A673 (cell line): ENCODE measurements around the gene ATXN10. TPM values are rescaled to one million over a fixed set of nuclear protein-coding genes. Genes with fewer than 3 reads are reported as not detected.

Experiments used
- BruUV-seq: library from RNA; stranded (reverse); fragments of 400-500 nt; replicated peaks from 2 replicates; lab custom pipeline; 2021; lab: Mats Ljungman, UMichigan
- CTCF ChIA-PET: fragments of 300-600 bp; sonication (Branson Sonifier 250); formaldehyde crosslinking; loops from one replicate; lab custom pipeline; 2022; ENCODE audit warnings: antibody characterized with exemption; lab: Charles Lee
- POLR2A ChIA-PET: fragments of 300-600 bp; sonication (Branson Sonifier 250); formaldehyde crosslinking; loops from one replicate; lab custom pipeline; 2022; ENCODE audit warnings: antibody characterized with exemption; ENCODE audit not compliant: low non-redundant PET; lab: Charles Lee
- DNase-seq: peaks from one replicate; pipeline ENCODE4 v3.0.0-alpha.2; 2015; ENCODE audit warnings: low spot score
- H3K27ac ChIP-seq: fragments of 200-600 bp; sonication (generic); 2 replicates; pipeline ENCODE4 v1.5.1; 2016; ENCODE audit warnings: mixed run types, low read depth, mild to moderate bottlenecking, mixed read lengths, antibody characterized with exemption, low read length; ENCODE audit not compliant: poor library complexity, severe bottlenecking
- H3K27me3 ChIP-seq: fragments of 200-600 bp; sonication (generic); replicated peaks from 2 replicates; pipeline ENCODE4 v1.6.1; 2017; ENCODE audit warnings: mixed run types, low read depth, mild to moderate bottlenecking, mixed read lengths, antibody characterized with exemption, low read length; ENCODE audit not compliant: insufficient read depth, poor library complexity
- H3K36me3 ChIP-seq: fragments of 200-600 bp; sonication (generic); 2 replicates; pipeline ENCODE4 v1.6.1; 2016; ENCODE audit warnings: mixed run types, mild to moderate bottlenecking, mixed read lengths, antibody characterized with exemption, low read length; ENCODE audit not compliant: insufficient read depth, poor library complexity, severe bottlenecking
- H3K4me1 ChIP-seq: fragments of 200-600 bp; sonication (generic); 2 replicates; pipeline ENCODE4 v1.6.1; 2017; ENCODE audit warnings: mixed run types, mild to moderate bottlenecking, mixed read lengths, antibody characterized with exemption, low read length; ENCODE audit not compliant: insufficient read depth, poor library complexity, severe bottlenecking
- H3K4me3 ChIP-seq: fragments of 200-600 bp; sonication (generic); 2 replicates; pipeline ENCODE4 v1.5.1; 2016; ENCODE audit warnings: low read depth, mixed run types, mild to moderate bottlenecking, mixed read lengths, low read length; ENCODE audit not compliant: poor library complexity, severe bottlenecking
- H3K9me3 ChIP-seq: fragments of 200-600 bp; sonication (generic); 2 replicates; pipeline ENCODE4 v1.6.1; 2016; ENCODE audit warnings: mixed run types, low read depth, mild to moderate bottlenecking, mixed read lengths, antibody characterized with exemption, low read length; ENCODE audit not compliant: poor library complexity, severe bottlenecking
- CTCF ChIP-seq: fragments of 300-800, 200-600 bp; sonication (generic); conservative IDR thresholded peaks from 2 replicates; pipeline ENCODE4 v1.5.1; 2017; ENCODE audit warnings: low read depth, mild to moderate bottlenecking, antibody characterized with exemption, low read length, moderate library complexity, mixed read lengths
- EZH2 ChIP-seq: fragments of 200-600 bp; sonication (generic); IDR thresholded peaks from 2 replicates; pipeline ENCODE4 v1.6.1; 2017; ENCODE audit warnings: borderline replicate concordance, low read depth, mild to moderate bottlenecking, mixed read lengths, antibody characterized with exemption, low read length; ENCODE audit not compliant: poor library complexity, severe bottlenecking
- intact Hi-C: fragments of 100-400 bp; cut with micrococcal nuclease; formaldehyde crosslinking; loops from one replicate; pipeline ENCODE4 v1.10.0; 2022; ENCODE audit not compliant: unreplicated experiment
- total RNA-seq: library from RNA; stranded (reverse); gene quantifications from 2 replicates; pipeline ENCODE4 v1.2.3, GENCODE V29; 2021

Gene ATXN10
- total RNA-seq, 1 experiment from 2014 or later: 294 TPM

- no TSS peak for BruUV-seq
These were observed 2.0 kb downstream of the ATXN10 start for GRCh38 chr22:45673482-45674175.

GRCh38 chr22:45676024-45676423, 4.4 kb downstream of the ATXN10 start:
- no peak overlapping the region for H3K27ac ChIP-seq
- no peaks in the 10 kb centered on the region for H3K27me3 ChIP-seq
- ChIA-PET CTCF (no interaction called here), POLR2A (no interaction called here)
- no peaks in the 10 kb centered on the region for H3K9me3 ChIP-seq
- TF ChIP-seq CTCF (no peak), EZH2 (no peak)
- no TSS peak for BruUV-seq
- DNase-seq: no peak
- peaks cover 12% of the 10 kb centered on the region for H3K4me1 ChIP-seq
- intact Hi-C loops: no loop called here
- H3K36me3 ChIP-seq: peaks cover 7% of the 10 kb centered on the region
- no peak overlapping the region for H3K4me3 ChIP-seq

More at GRCh38 chr22:45673482-45674175, 2.0 kb downstream of the ATXN10 start:
- H3K27ac ChIP-seq: no peak overlapping the region
- H3K36me3 ChIP-seq: peaks cover 7% of the 10 kb centered on the region
- TF ChIP-seq CTCF (no peak), EZH2 (no peak)
- peak overlapping the region; percentile 93 for H3K4me3 ChIP-seq
- H3K27me3 ChIP-seq: no peaks in the 10 kb centered on the region
- DNase-seq: no peak
- H3K9me3 ChIP-seq: no peaks in the 10 kb centered on the region
- H3K4me1 ChIP-seq: peaks cover 12% of the 10 kb centered on the region
- POLR2A ChIA-PET: no interaction called here
- CTCF ChIA-PET: no interaction called here
- intact Hi-C loops: no loop called here

- peaks cover 7% of the 10 kb centered on the region for H3K36me3 ChIP-seq
- POLR2A ChIA-PET: no interaction called here
- no peaks in the 10 kb centered on the region for H3K9me3 ChIP-seq
- CTCF ChIA-PET: interaction anchor here (0.6 kb wide), 1 partner anchor 187 kb away, joined by 4 read pairs; no protein-coding TSS in a partner anchor
- no peak for DNase-seq
- BruUV-seq: no TSS peak
- H3K4me1 ChIP-seq: peaks cover 12% of the 10 kb centered on the region
- H3K27ac ChIP-seq: no peak overlapping the region
- H3K27me3 ChIP-seq: no peaks in the 10 kb centered on the region
- no peak overlapping the region for H3K4me3 ChIP-seq
- intact Hi-C loops: no loop called here
- no peak for TF ChIP-seq EZH2
- TF ChIP-seq CTCF: no peak
These were observed 5.4 kb downstream of the ATXN10 start for GRCh38 chr22:45677063-45677462.
